Osteoblast (primary cell): ENCODE measurements around the gene ASXL2. TPM values are rescaled to one million over a fixed set of nuclear protein-coding genes. Genes with fewer than 3 reads are reported as not detected.

Source experiments
- DNase-seq: peaks from one replicate; pipeline ENCODE4 v3.0.0; 2011; ENCODE audit warnings: low spot score, mixed read lengths; ENCODE audit not compliant: insufficient read length; ENCODE audit errors: missing footprints
- H2AFZ ChIP-seq: 2 replicates; pipeline ENCODE4 v1.6.0; 2011; ENCODE audit warnings: mild to moderate bottlenecking, low read length
- H3K27ac ChIP-seq: 2 replicates; pipeline ENCODE4 v1.5.1; 2011; ENCODE audit warnings: mild to moderate bottlenecking, low read depth, low read length, moderate library complexity
- H3K27me3 ChIP-seq: 2 replicates; pipeline ENCODE4 v1.6.0; 2012; ENCODE audit warnings: mild to moderate bottlenecking, control low read depth, inconsistent platforms, low read length, moderate library complexity; ENCODE audit not compliant: insufficient read depth
- H3K36me3 ChIP-seq: 2 replicates; pipeline ENCODE4 v1.5.1; 2011; ENCODE audit warnings: mild to moderate bottlenecking, low read length, control low read depth, moderate library complexity; ENCODE audit not compliant: insufficient read depth
- H3K4me1 ChIP-seq: 2 replicates; pipeline ENCODE4 v1.5.1; 2011; ENCODE audit warnings: mild to moderate bottlenecking, low read length, control low read depth, moderate library complexity; ENCODE audit not compliant: insufficient read depth
- H3K4me2 ChIP-seq: 2 replicates; pipeline ENCODE4 v1.6.0; 2011; ENCODE audit warnings: mild to moderate bottlenecking, low read length; ENCODE audit not compliant: insufficient read depth
- H3K4me3 ChIP-seq: fragments of 200-600 bp; sonication (generic); 3 replicates; pipeline ENCODE4 v1.5.1; 2012; ENCODE audit warnings: mild to moderate bottlenecking, low read length, inconsistent platforms; ENCODE audit not compliant: insufficient read depth
- H3K79me2 ChIP-seq: 2 replicates; pipeline ENCODE4 v1.6.0; 2012; ENCODE audit warnings: mild to moderate bottlenecking, low read length, control low read depth, inconsistent platforms; ENCODE audit not compliant: insufficient read depth
- H3K9me3 ChIP-seq: 2 replicates; pipeline ENCODE4 v1.5.1; 2011; ENCODE audit warnings: low read depth, low read length, control low read depth
- H4K20me1 ChIP-seq: 2 replicates; pipeline ENCODE4 v1.6.0; 2012; ENCODE audit warnings: mild to moderate bottlenecking, low read length, control low read depth; ENCODE audit not compliant: insufficient read depth
- CTCF ChIP-seq: IDR thresholded peaks from 2 replicates; pipeline ENCODE4 v1.5.1; 2011; ENCODE audit warnings: mild to moderate bottlenecking, low read depth, low read length, moderate library complexity; ENCODE audit errors: extremely low read depth
- total RNA-seq: library from RNA; depleted of rRNA; stranded (reverse); fragments of >200 nt; gene quantifications from 2 replicates; pipeline ENCODE4 v1.2.3, GENCODE V29; 2012

ASXL2 gene
- total RNA-seq, 1 donor = 13.0 TPM

- Histone ChIP-seq H3K36me3 (no peaks in the 10 kb centered on the region), H3K27ac (no peak overlapping the region), H4K20me1 (peaks cover 57% of the 10 kb centered on the region), H3K4me3 (no peak overlapping the region), H2AFZ (no peak overlapping the region), H3K4me2 (peak overlapping the region; percentile 10), H3K4me1 (peaks cover 10% of the 10 kb centered on the region), H3K79me2 (peaks cover 22% of the 10 kb centered on the region), H3K9me3 (no peaks in the 10 kb centered on the region), H3K27me3 (no peaks in the 10 kb centered on the region)
- TF ChIP-seq CTCF = no peak
- DNase-seq = peak; percentile 67
Observed at GRCh38 chr2:25821225-25822056, 56.8 kb downstream of the ASXL2 start.

GRCh38 chr2:25819597-25820039 lies 58.7 kb downstream of the ASXL2 start:
- no peak overlapping the region for H3K4me2 ChIP-seq
- no peak overlapping the region for H2AFZ ChIP-seq
- H3K27ac ChIP-seq = no peak overlapping the region
- H3K79me2 ChIP-seq = peaks cover 37% of the 10 kb centered on the region
- H3K4me1 ChIP-seq = peaks cover 14% of the 10 kb centered on the region
- DNase-seq = no peak
- no peak overlapping the region for H3K4me3 ChIP-seq
- TF ChIP-seq CTCF = no peak
- peaks cover 4% of the 10 kb centered on the region for H3K36me3 ChIP-seq
- H3K9me3 ChIP-seq = no peaks in the 10 kb centered on the region
- no peaks in the 10 kb centered on the region for H3K27me3 ChIP-seq
- peaks cover 59% of the 10 kb centered on the region for H4K20me1 ChIP-seq

- Histone ChIP-seq H3K79me2 (peaks cover 53% of the 10 kb centered on the region), H2AFZ (no peak overlapping the region), H3K4me1 (peaks cover 14% of the 10 kb centered on the region), H3K27me3 (no peaks in the 10 kb centered on the region), H4K20me1 (peaks cover 67% of the 10 kb centered on the region), H3K27ac (no peak overlapping the region), H3K4me3 (no peak overlapping the region), H3K4me2 (no peak overlapping the region), H3K9me3 (no peaks in the 10 kb centered on the region), H3K36me3 (peaks cover 4% of the 10 kb centered on the region)
- TF ChIP-seq CTCF = no peak
- no peak for DNase-seq
Observed at GRCh38 chr2:25817630-25818029, 60.7 kb downstream of the ASXL2 start.

- Histone ChIP-seq H4K20me1 (peaks cover 62% of the 10 kb centered on the region), H3K36me3 (peaks cover 4% of the 10 kb centered on the region), H3K9me3 (no peaks in the 10 kb centered on the region), H3K4me3 (no peak overlapping the region), H2AFZ (no peak overlapping the region), H3K4me2 (no peak overlapping the region), H3K79me2 (peaks cover 56% of the 10 kb centered on the region), H3K4me1 (peaks cover 13% of the 10 kb centered on the region), H3K27me3 (no peaks in the 10 kb centered on the region), H3K27ac (no peak overlapping the region)
- TF ChIP-seq CTCF = no peak
- DNase-seq = no peak
Observed at GRCh38 chr2:25817006-25817405, 61.3 kb downstream of the ASXL2 start.
